ENCODE results near the gene MYO10.

MYO10 gene

GRCh38 chr5:16858151-16858550 lies 77.9 kb downstream of the MYO10 start:
- no peak for TF ChIP-seq CTCF (IDR thresholded peaks at IDR 0.05; ENCODE audit: insufficient read depth, missing control alignments)
- FAIRE-seq: no peak
- no peak for DNase-seq (ENCODE audit: insufficient read length, low spot score)

GRCh38 chr5:16857635-16858034 lies 78.5 kb downstream of the MYO10 start:
- TF ChIP-seq CTCF (IDR thresholded peaks at IDR 0.05; ENCODE audit: insufficient read depth, missing control alignments): no peak
- FAIRE-seq (no peak), DNase-seq (ENCODE audit: insufficient read length, low spot score) (no peak)

GRCh38 chr5:16856531-16856930 lies 79.6 kb downstream of the MYO10 start:
- no peak for TF ChIP-seq CTCF (IDR thresholded peaks at IDR 0.05; ENCODE audit: insufficient read depth, missing control alignments)
- DNase-seq (ENCODE audit: insufficient read length, low spot score) (no peak), FAIRE-seq (no peak)

GRCh38 chr5:16855898-16856297 lies 80.2 kb downstream of the MYO10 start:
- DNase-seq (ENCODE audit: insufficient read length, low spot score) (no peak), FAIRE-seq (no peak)
- TF ChIP-seq CTCF (IDR thresholded peaks at IDR 0.05; ENCODE audit: insufficient read depth, missing control alignments): no peak

GRCh38 chr5:16855485-16855884 lies 80.6 kb downstream of the MYO10 start:
- TF ChIP-seq CTCF (IDR thresholded peaks at IDR 0.05; ENCODE audit: insufficient read depth, missing control alignments): no peak
- FAIRE-seq (peak; percentile 82), DNase-seq (ENCODE audit: insufficient read length, low spot score) (no peak)

- no peak for FAIRE-seq
- no peak for TF ChIP-seq CTCF (IDR thresholded peaks at IDR 0.05; ENCODE audit: insufficient read depth, missing control alignments)
- no peak for DNase-seq (ENCODE audit: insufficient read length, low spot score)
Measured at GRCh38 chr5:16854351-16854750, 81.7 kb downstream of the MYO10 start.

GRCh38 chr5:16853518-16853917 lies 82.6 kb downstream of the MYO10 start:
- FAIRE-seq (no peak), DNase-seq (ENCODE audit: insufficient read length, low spot score) (peak; percentile 38)

More at GRCh38 chr5:16853518-16853917, 82.6 kb downstream of the MYO10 start:
- TF ChIP-seq CTCF (IDR thresholded peaks at IDR 0.05; ENCODE audit: insufficient read depth, missing control alignments): no peak

Measured in D721Med (cell line).